GM04504 (cell line): Measurements from ENCODE around the gene IL1RL1.

Experiments
- DNase-seq: peaks from one replicate; pipeline ENCODE4 v3.0.0-alpha.2; 2012; ENCODE audit warnings: low read depth

The IL1RL1 gene

GRCh38 chr2:102369866-102370265, 58.5 kb downstream of the IL1RL1 start:
- no peak for DNase-seq

GRCh38 chr2:102376052-102376591, 64.8 kb downstream of the IL1RL1 start:
- no peak for DNase-seq

GRCh38 chr2:102383722-102384121, 72.4 kb downstream of the IL1RL1 start:
- DNase-seq, result no peak

GRCh38 chr2:102385522-102385921, 74.2 kb downstream of the IL1RL1 start:
- no peak for DNase-seq

GRCh38 chr2:102386004-102386403, 74.6 kb downstream of the IL1RL1 start:
- DNase-seq, result no peak

GRCh38 chr2:102386867-102387541, 75.6 kb downstream of the IL1RL1 start:
- no peak for DNase-seq

GRCh38 chr2:102387763-102388546, 76.6 kb downstream of the IL1RL1 start:
- no peak for DNase-seq

- DNase-seq, result no peak
These were observed 80.2 kb downstream of the IL1RL1 start for GRCh38 chr2:102391565-102391964.

GRCh38 chr2:102392096-102392495, 80.7 kb downstream of the IL1RL1 start:
- DNase-seq, result no peak

- DNase-seq, result no peak
These were observed 81.6 kb downstream of the IL1RL1 start for GRCh38 chr2:102392942-102393341.

GRCh38 chr2:102396012-102396411, 84.6 kb downstream of the IL1RL1 start:
- no peak for DNase-seq

GRCh38 chr2:102397209-102397608, 85.8 kb downstream of the IL1RL1 start:
- DNase-seq, result no peak

- no peak for DNase-seq
These were observed 88.3 kb downstream of the IL1RL1 start for GRCh38 chr2:102399499-102400141.

- no peak for DNase-seq
These were observed 90.1 kb downstream of the IL1RL1 start for GRCh38 chr2:102401456-102401855.
